Measurements from ENCODE around the gene TIMM50.

Gene TIMM50

GRCh38 chr19:39502640-39503417 lies 22.2 kb downstream of the TIMM50 start:
- DNase-seq: no peak

- no peak for DNase-seq
Measured at GRCh38 chr19:39506598-39506943, 25.9 kb downstream of the TIMM50 start.

GRCh38 chr19:39506944-39507714 lies 26.5 kb downstream of the TIMM50 start:
- peak; percentile 51 for DNase-seq

GRCh38 chr19:39507715-39508364 lies 27.2 kb downstream of the TIMM50 start:
- no peak for DNase-seq

GRCh38 chr19:39508629-39509028 lies 28.0 kb downstream of the TIMM50 start:
- DNase-seq: no peak

- no peak for DNase-seq
Measured at GRCh38 chr19:39509233-39509632, 28.6 kb downstream of the TIMM50 start.

GRCh38 chr19:39512988-39513387 lies 32.4 kb downstream of the TIMM50 start:
- DNase-seq: no peak

- DNase-seq: peak; percentile 9
Measured at GRCh38 chr19:39514840-39515550, 34.4 kb downstream of the TIMM50 start, which contains the start of gene SELENOV. Gene SELENOV (plus strand): TSS chr19:39515139. CDS start chr19:39515213, 74 bp downstream.

- DNase-seq: no peak
Measured at GRCh38 chr19:39515551-39516191, 35.0 kb downstream of the TIMM50 start.

- DNase-seq: no peak
Measured at GRCh38 chr19:39516270-39516669, 35.6 kb downstream of the TIMM50 start.

- no peak for DNase-seq
Measured at GRCh38 chr19:39517432-39517831, 36.8 kb downstream of the TIMM50 start.

- no peak for DNase-seq
Measured at GRCh38 chr19:39518458-39518857, 37.8 kb downstream of the TIMM50 start.

- no peak for DNase-seq
Measured at GRCh38 chr19:39518975-39519374, 38.3 kb downstream of the TIMM50 start.

- DNase-seq: no peak
Measured at GRCh38 chr19:39520541-39521484, 40.2 kb downstream of the TIMM50 start.

GRCh38 chr19:39524495-39524894 lies 43.9 kb downstream of the TIMM50 start:
- no peak for DNase-seq

- no peak for DNase-seq
Measured at GRCh38 chr19:39525205-39525604, 44.6 kb downstream of the TIMM50 start.

GRCh38 chr19:39531834-39532232 lies 51.2 kb downstream of the TIMM50 start:
- no peak for DNase-seq

- DNase-seq: peak; percentile 92
Measured at GRCh38 chr19:39532233-39533002, 51.8 kb downstream of the TIMM50 start, which contains the start of gene EID2B. Gene EID2B (minus strand): TSS chr19:39532852. CDS start chr19:39532802, 50 bp downstream.

- DNase-seq: no peak
Measured at GRCh38 chr19:39533003-39533512, 52.4 kb downstream of the TIMM50 start.

GRCh38 chr19:39533791-39534190 lies 53.2 kb downstream of the TIMM50 start:
- no peak for DNase-seq

Measured in NCI-H774 (cell line).